ENCODE measurements around the gene CPED1.

GRCh38 chr7:121300685-121301420, 312.3 kb downstream of the CPED1 start:
- TF ChIP-seq CTCF (conservative IDR thresholded peaks at IDR 0.05 in 1 of 2, IDR thresholded peaks at IDR 0.05 in 1 of 2; ENCODE audit: low read depth in 1 of 2, low read length in 2 of 2) (no peak), EZH2 (IDR thresholded peaks at IDR 0.05; ENCODE audit: low read length, missing control alignments) (no peak)

Measured in fibroblast of lung (primary cell).